A549 (cell line): ENCODE measurements around the gene SMARCA1. TPM values are rescaled to one million over a fixed set of nuclear protein-coding genes. Genes with fewer than 3 reads are reported as not detected.

Experiments
- ATAC-seq, 2 experiments: fragments of 200-7000 bp in 1 of 2; fragments of >200 bp in 1 of 2; cut with Nextera tagmentation in 1 of 2; cut with Tn5 transposase in 1 of 2; 3 replicates each; pipeline versions ENCODE4 v1.8.0 to v1.9.1; 2018 to 2020; ENCODE audit warnings: mild to moderate bottlenecking in 1 of 2, moderate library complexity in 1 of 2
- CTCF ChIA-PET: fragments of 300-600 bp; sonication (Branson Sonifier 250); formaldehyde crosslinking; extraction: SDS; loops from one replicate; lab custom pipeline; 2021; ENCODE audit warnings: antibody characterized with exemption, inconsistent platforms; lab: Yijun Ruan, JAX
- POLR2A ChIA-PET: fragments of 350-600 bp; formaldehyde crosslinking; extraction: SDS; loops from one replicate; lab custom pipeline; 2021; ENCODE audit warnings: antibody characterized with exemption, inconsistent platforms; lab: Yijun Ruan, JAX
- DNase-seq, 2 experiments: peaks; one replicate each; pipeline versions ENCODE4 v3.0.0 to v3.0.0-alpha.2; 2011 to 2016; ENCODE audit warnings: low read depth in 1 of 2, low spot score in 1 of 2
- FAIRE-seq: peaks from 2 replicates; lab custom pipeline; 2011; peaks lifted over from hg19 to GRCh38; lab: Jason Lieb, UNC
- H3K27ac ChIP-seq, 2 experiments: fragments of >200 bp; sonication (Bioruptor Twin); formaldehyde crosslinking; 3 replicates each; pipeline ENCODE4 v1.5.1; 2016 to 2017
- H3K4me1 ChIP-seq: fragments of >200 bp; sonication (Bioruptor Twin); formaldehyde crosslinking; 3 replicates; pipeline ENCODE4 v1.6.1; 2016
- H3K4me2 ChIP-seq: fragments of >200 bp; sonication (Bioruptor Twin); formaldehyde crosslinking; 3 replicates; pipeline ENCODE4 v1.6.1; 2016
- H3K4me3 ChIP-seq: fragments of >200 bp; sonication (Bioruptor Twin); formaldehyde crosslinking; 3 replicates; pipeline ENCODE4 v1.5.1; 2016
- H3K9me3 ChIP-seq: fragments of >200 bp; sonication (Bioruptor Twin); formaldehyde crosslinking; 3 replicates; pipeline ENCODE4 v1.6.1; 2016
- ATOH8 ChIP-seq: fragments of 250-450 bp; sonication (Bioruptor Pico); IDR thresholded peaks from 2 replicates; pipeline ENCODE4 v1.5.0; 2020; ENCODE audit warnings: low read depth, mild to moderate bottlenecking, moderate library complexity
- CBX2 ChIP-seq: fragments of 200-600 bp; sonication (generic); IDR thresholded peaks from 2 replicates; pipeline ENCODE4 v1.6.1; 2016; ENCODE audit warnings: low read depth, mild to moderate bottlenecking, borderline replicate concordance
- CHD2 ChIP-seq: fragments of 150-350 bp; IDR thresholded peaks from 2 replicates; pipeline ENCODE4 v1.6.1; 2014; ENCODE audit warnings: low read length; ENCODE audit not compliant: partially characterized antibody
- CTCF ChIP-seq: fragments of >200 bp; sonication (Bioruptor Twin); formaldehyde crosslinking; IDR thresholded peaks from 3 replicates; pipeline ENCODE4 v1.5.1; 2016
- EHF ChIP-seq: fragments of 250-450 bp; sonication (Bioruptor Pico); IDR thresholded peaks from 2 replicates; pipeline ENCODE4 v1.5.0; 2020; ENCODE audit warnings: mild to moderate bottlenecking
- ESRRA ChIP-seq: fragments of 150-350 bp; IDR thresholded peaks from 2 replicates; pipeline ENCODE4 v1.6.1; 2014; ENCODE audit warnings: mild to moderate bottlenecking, low read length, borderline replicate concordance
- FOXS1 ChIP-seq: fragments of 250-450 bp; sonication (Bioruptor Pico); IDR thresholded peaks from 2 replicates; pipeline ENCODE4 v1.5.0; 2020; ENCODE audit warnings: mild to moderate bottlenecking, moderate library complexity
- GATA3 ChIP-seq: IDR thresholded peaks from 2 replicates; pipeline ENCODE4 v1.6.1; 2012; ENCODE audit warnings: borderline replicate concordance
- HOXA7 ChIP-seq: fragments of 250-450 bp; sonication (Bioruptor Pico); IDR thresholded peaks from 2 replicates; pipeline ENCODE4 v1.5.0; 2020; ENCODE audit warnings: mild to moderate bottlenecking, moderate library complexity
- HOXB13 ChIP-seq: fragments of 250-450 bp; sonication (Bioruptor Pico); IDR thresholded peaks from 2 replicates; pipeline ENCODE4 v1.5.0; 2020; ENCODE audit warnings: low read depth, mild to moderate bottlenecking, moderate library complexity
- HOXB5 ChIP-seq: fragments of 250-450 bp; sonication (Bioruptor Pico); IDR thresholded peaks from 2 replicates; pipeline ENCODE4 v1.5.0; 2020; ENCODE audit warnings: mild to moderate bottlenecking, moderate library complexity
- JUN ChIP-seq, 2 experiments: fragments of >200 bp; sonication (Bioruptor Twin); formaldehyde crosslinking; IDR thresholded peaks; 2 replicates in 1 of 2; 3 replicates in 1 of 2; pipeline ENCODE4 v1.6.1; 2016 to 2017
- JUNB ChIP-seq: fragments of >200 bp; sonication (Bioruptor Twin); formaldehyde crosslinking; IDR thresholded peaks from 2 replicates; pipeline ENCODE4 v1.6.1; 2016
- KDM1A ChIP-seq: fragments of 200-600 bp; sonication (generic); IDR thresholded peaks from 2 replicates; pipeline ENCODE4 v1.6.1; 2016; ENCODE audit warnings: low read depth, mild to moderate bottlenecking
- KDM5A ChIP-seq: fragments of 200-600 bp; sonication (generic); IDR thresholded peaks from 2 replicates; pipeline ENCODE4 v1.6.1; 2016; ENCODE audit warnings: antibody characterized with exemption, mild to moderate bottlenecking
- MAFK ChIP-seq: fragments of 450-650 bp; IDR thresholded peaks from 2 replicates; pipeline ENCODE4 v1.6.1; 2014; ENCODE audit not compliant: partially characterized antibody
- MAZ ChIP-seq: fragments of 150-350 bp; IDR thresholded peaks from 2 replicates; pipeline ENCODE4 v1.6.1; 2014; ENCODE audit warnings: antibody characterized with exemption, low read depth, low read length, borderline replicate concordance
- PHF8 ChIP-seq: fragments of 200-600 bp; sonication (generic); IDR thresholded peaks from 2 replicates; pipeline ENCODE4 v1.6.1; 2016; ENCODE audit warnings: low read depth, mild to moderate bottlenecking, antibody characterized with exemption, moderate library complexity, borderline replicate concordance
- REST ChIP-seq: fragments of 200-600 bp; sonication (generic); IDR thresholded peaks from 2 replicates; pipeline ENCODE4 v1.6.1; 2016; ENCODE audit warnings: antibody characterized with exemption, mild to moderate bottlenecking, moderate library complexity
- RNF2 ChIP-seq: fragments of 200-600 bp; sonication (generic); IDR thresholded peaks from 2 replicates; pipeline ENCODE4 v1.6.1; 2016; ENCODE audit warnings: low read depth, mild to moderate bottlenecking, antibody characterized with exemption, moderate library complexity, borderline replicate concordance
- SMC3 ChIP-seq: fragments of >200 bp; sonication (Bioruptor Twin); formaldehyde crosslinking; IDR thresholded peaks from 3 replicates; pipeline ENCODE4 v1.6.1; 2018; ENCODE audit warnings: inconsistent platforms
- SREBF2 ChIP-seq: fragments of 450-650 bp; IDR thresholded peaks from 2 replicates; pipeline ENCODE4 v1.6.1; 2014; ENCODE audit warnings: mild to moderate bottlenecking, moderate library complexity
- TP53 ChIP-seq: fragments of 250-450 bp; sonication (Bioruptor Pico); IDR thresholded peaks from 2 replicates; pipeline ENCODE4 v1.5.0; 2021; ENCODE audit warnings: mild to moderate bottlenecking, moderate library complexity
- ZFP36 ChIP-seq: fragments of 450-650 bp; IDR thresholded peaks from 2 replicates; pipeline ENCODE4 v1.6.1; 2014; ENCODE audit warnings: borderline replicate concordance; ENCODE audit not compliant: partially characterized antibody
- ZNF302 ChIP-seq: fragments of 250-450 bp; sonication (Bioruptor Pico); IDR thresholded peaks from 2 replicates; pipeline ENCODE4 v1.9.0; 2021; ENCODE audit warnings: inconsistent platforms, mild to moderate bottlenecking, moderate library complexity
- ZSCAN20 ChIP-seq: fragments of 250-450 bp; sonication (Bioruptor Pico); IDR thresholded peaks from 2 replicates; pipeline ENCODE4 v1.8.0; 2022; ENCODE audit warnings: mild to moderate bottlenecking, moderate library complexity
- WGBS: methylation state at CpG from one replicate; pipeline ENCODE4 v1.1.6; 2017; ENCODE audit errors: missing lambda C conversion rate; 5-methylcytosine and 5-hydroxymethylcytosine counted together
- polyA plus RNA-seq, 4 experiments: library from polyadenylated mRNA; depleted of rRNA in 3 of 4; stranded (reverse); fragments of >200 nt; fragmentation: RNase III in 1 of 4; extraction: RNeasy Plus Mini Kit Qiagen cat#74134 plus additional on column Dnase treatment in 1 of 4; gene quantifications; 2 replicates in 3 of 4; 3 replicates in 1 of 4; pipeline ENCODE4 v1.2.3, GENCODE V29; 2011 to 2017
- TF ChIP-seq, protein P1 (sequence below): fragments of 150-350 bp; IDR thresholded peaks from 2 replicates; pipeline ENCODE4 v1.6.1; 2014; ENCODE audit warnings: low read depth, mild to moderate bottlenecking, low read length

SMARCA1 gene
- polyA plus RNA-seq, 2 of the 4 experiments (the other 2 are of a cell fraction): 72.4 to 77.2 TPM

DNA sequence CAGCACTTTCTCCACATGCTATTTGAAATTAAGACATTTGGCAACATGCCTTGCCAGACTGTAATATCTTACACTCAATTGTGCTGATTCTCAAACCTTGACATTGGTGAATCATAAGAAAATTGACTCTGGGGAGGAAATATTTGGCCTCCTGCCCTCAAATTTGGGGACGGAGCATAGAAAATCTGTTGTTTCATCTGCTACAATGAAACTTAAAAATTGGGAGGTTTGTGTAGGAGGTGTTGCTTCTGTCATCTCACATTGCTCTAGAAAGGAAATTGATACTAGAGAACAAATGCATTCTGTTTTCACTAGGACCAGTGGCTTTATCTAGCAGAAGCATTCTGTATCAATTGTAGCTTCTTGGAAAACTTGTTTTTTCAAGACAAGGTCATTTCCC lies 22.1 kb upstream of the SMARCA1 start:
- Histone ChIP-seq H3K9me3 (no peaks in the 10 kb centered on the region), H3K4me2 (no peak overlapping the region), H3K4me3 (no peak overlapping the region), H3K4me1 (peaks cover 8% of the 10 kb centered on the region; the same call in 2 of the 3 replicates), H3K27ac (no peak overlapping the region)
- DNase-seq (no peak), ATAC-seq (no peak), FAIRE-seq (no peak)
- ChIA-PET POLR2A (no interaction called here), CTCF (no interaction called here)
- TF ChIP-seq CBX2 (no peak), CHD2 (no peak), KDM5A (no peak), REST (no peak), ATOH8 (CRISPR knock-in tag) (no peak), ZNF302 (CRISPR knock-in tag) (no peak), ZFP36 (no peak), HOXB5 (CRISPR knock-in tag) (no peak), TP53 (CRISPR knock-in tag) (no peak), ESRRA (no peak), GATA3 (no peak), MAFK (no peak), FOXS1 (CRISPR knock-in tag) (no peak), JUNB (no peak)
- TF ChIP-seq, protein P1, sequence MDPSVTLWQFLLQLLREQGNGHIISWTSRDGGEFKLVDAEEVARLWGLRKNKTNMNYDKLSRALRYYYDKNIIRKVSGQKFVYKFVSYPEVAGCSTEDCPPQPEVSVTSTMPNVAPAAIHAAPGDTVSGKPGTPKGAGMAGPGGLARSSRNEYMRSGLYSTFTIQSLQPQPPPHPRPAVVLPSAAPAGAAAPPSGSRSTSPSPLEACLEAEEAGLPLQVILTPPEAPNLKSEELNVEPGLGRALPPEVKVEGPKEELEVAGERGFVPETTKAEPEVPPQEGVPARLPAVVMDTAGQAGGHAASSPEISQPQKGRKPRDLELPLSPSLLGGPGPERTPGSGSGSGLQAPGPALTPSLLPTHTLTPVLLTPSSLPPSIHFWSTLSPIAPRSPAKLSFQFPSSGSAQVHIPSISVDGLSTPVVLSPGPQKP: no peak
- WGBS: 75% methylated on average over 1 of the region's 1 CpG

DNA sequence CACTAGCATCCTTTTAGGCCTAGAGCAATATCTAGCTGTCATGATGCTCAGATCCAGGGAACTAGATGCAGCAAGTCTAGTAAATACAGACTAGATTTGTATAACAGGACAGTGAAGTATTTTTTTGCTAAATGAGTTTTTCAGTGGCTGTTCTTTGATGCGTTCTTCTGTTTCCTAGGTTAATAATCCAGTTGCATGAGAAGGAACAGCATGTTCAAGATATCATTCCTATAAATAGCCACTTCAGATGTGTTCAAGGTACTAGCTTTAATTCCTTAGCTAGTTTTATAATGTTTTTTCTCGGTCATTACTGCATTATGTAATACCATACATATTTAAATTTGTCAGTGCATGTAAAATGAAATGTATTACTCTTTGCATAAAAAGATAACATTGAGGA lies 21.5 kb upstream of the SMARCA1 start:
- Histone ChIP-seq H3K4me2 (no peak overlapping the region), H3K4me1 (peaks cover 10% of the 10 kb centered on the region), H3K4me3 (no peak overlapping the region), H3K27ac (no peak overlapping the region), H3K9me3 (no peaks in the 10 kb centered on the region)
- 88% methylated on average over 2 of the region's 2 CpGs for WGBS
- FAIRE-seq: no peak
- CTCF ChIA-PET: no interaction called here
- TF ChIP-seq, protein P1: no peak
- TF ChIP-seq SMC3 (no peak), FOXS1 (CRISPR knock-in tag) (no peak), RNF2 (no peak), SREBF2 (no peak), CTCF (no peak), HOXB13 (CRISPR knock-in tag) (no peak), MAZ (no peak), ZSCAN20 (CRISPR knock-in tag) (no peak), JUN (IDR thresholded peaks at IDR 0.05) (no peak), JUNB (no peak), HOXA7 (no peak), PHF8 (no peak), EHF (CRISPR knock-in tag) (no peak), KDM1A (no peak)
- POLR2A ChIA-PET: no interaction called here
- no peak for ATAC-seq
- DNase-seq: no peak
